Skeletal muscle satellite cell (primary cell): ENCODE measurements around the gene FAM118A.
"Not testable (repeated sequence)": the region's sequence is repeated elsewhere in the genome, so short reads cannot be mapped to it uniquely, and the experiment has no call there.

Experiments used
- H3K27me3 ChIP-seq: 2 replicates; pipeline ENCODE4 v1.7.0; 2013; ENCODE audit warnings: low read length; ENCODE audit not compliant: control insufficient read depth, insufficient read depth
- H3K36me3 ChIP-seq: 2 replicates; pipeline ENCODE4 v1.7.0; 2013; ENCODE audit warnings: mild to moderate bottlenecking, control low read depth, low read length; ENCODE audit not compliant: insufficient read depth
- H3K4me1 ChIP-seq: 2 replicates; pipeline ENCODE4 v1.7.0; 2013; ENCODE audit warnings: low read length; ENCODE audit not compliant: control insufficient read depth, insufficient read depth
- H3K4me2 ChIP-seq: 2 replicates; pipeline ENCODE4 v1.7.0; 2013; ENCODE audit warnings: mild to moderate bottlenecking, low read length
- H3K4me3 ChIP-seq: 2 replicates; pipeline ENCODE4 v1.7.0; 2013; ENCODE audit warnings: low read length
- H3K9ac ChIP-seq: 2 replicates; pipeline ENCODE4 v1.7.0; 2013; ENCODE audit warnings: mild to moderate bottlenecking, low read depth, low read length, moderate library complexity
- H3K9me3 ChIP-seq: replicated peaks from 2 replicates; pipeline ENCODE4 v1.7.0; 2013; ENCODE audit warnings: mild to moderate bottlenecking, control low read depth, low read length

Gene FAM118A

DNA sequence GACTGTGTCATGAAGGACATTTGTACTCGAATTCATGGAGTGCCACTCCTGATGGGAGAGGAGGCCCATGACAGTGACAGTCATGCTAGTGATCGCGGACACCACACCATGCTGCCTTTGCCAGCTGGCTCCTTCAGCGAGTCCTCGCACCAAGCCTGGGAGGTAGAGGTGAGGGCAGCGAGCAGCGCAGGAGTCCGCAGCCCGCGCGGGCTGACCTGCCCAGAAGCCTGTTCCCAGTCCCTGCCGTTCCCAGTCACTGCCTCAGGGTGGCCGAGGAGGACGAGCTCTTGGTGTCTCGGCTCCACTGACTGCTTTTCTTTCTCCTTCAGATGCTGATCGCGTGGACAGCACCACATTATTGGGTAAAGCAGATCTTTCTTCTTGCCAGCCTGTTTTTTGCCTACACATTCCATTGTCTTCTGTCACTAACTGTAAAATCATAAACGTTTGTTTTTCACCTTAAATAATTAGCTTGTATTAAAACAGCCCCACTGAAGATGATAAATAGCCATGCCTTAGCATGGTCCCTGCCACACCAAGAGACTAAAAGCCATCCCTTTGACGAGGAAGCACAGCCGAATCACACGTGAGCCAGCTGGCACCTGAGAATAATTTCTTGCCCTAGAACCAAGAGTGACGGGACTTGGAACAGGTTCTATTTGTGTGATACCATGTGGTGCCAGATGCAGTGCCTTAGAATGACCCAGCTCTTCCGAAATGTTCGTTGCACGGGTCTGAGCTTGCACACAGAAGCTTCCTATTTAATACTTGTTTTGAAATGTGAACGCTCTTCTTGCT, 25.5 kb downstream of the FAM118A start:
- peaks cover 13% of the 10 kb centered on the region for H3K36me3 ChIP-seq
- no peaks in the 10 kb centered on the region for H3K9me3 ChIP-seq
- H3K4me1 ChIP-seq, result peaks cover 18% of the 10 kb centered on the region
- H3K4me2 ChIP-seq, result no peak overlapping the region
- no peak overlapping the region for H3K9ac ChIP-seq
- no peak overlapping the region for H3K4me3 ChIP-seq
- H3K27me3 ChIP-seq, result no peaks in the 10 kb centered on the region

DNA sequence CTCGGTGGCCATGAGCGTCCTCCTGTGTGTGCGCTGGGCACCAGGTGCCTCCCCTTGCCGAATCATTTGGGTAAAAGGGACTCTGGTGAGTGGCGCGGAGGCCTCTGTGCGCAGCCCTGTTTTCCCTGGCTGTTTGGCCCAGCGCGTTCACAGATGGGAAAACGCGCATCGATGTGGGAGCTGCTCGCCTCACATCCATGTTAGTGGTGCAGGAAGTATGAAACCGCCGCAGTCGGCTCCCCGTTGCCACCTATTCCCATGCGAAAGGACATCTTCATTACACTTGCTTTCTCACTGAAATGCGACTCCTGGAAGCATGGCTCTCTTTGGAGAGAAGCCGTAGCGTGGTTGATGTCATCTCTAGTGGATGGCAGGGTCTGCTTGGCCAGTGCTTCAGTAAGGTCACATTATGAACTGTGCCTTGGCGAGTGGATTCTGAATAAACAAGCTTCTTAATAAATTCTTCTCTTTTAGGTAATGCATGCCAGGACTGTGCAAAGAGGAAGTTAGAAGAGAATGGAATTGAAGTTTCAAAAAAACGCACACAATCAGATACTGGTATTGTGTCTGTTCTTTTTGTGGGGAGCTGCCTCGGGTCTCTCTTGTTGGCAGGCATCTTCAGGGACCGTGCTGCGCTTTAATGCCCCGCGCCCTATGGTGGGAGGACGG, 26.3 kb downstream of the FAM118A start:
- H3K27me3 ChIP-seq, result no peaks in the 10 kb centered on the region
- no peak overlapping the region for H3K4me2 ChIP-seq
- no peak overlapping the region for H3K9ac ChIP-seq
- H3K4me3 ChIP-seq, result no peak overlapping the region
- H3K9me3 ChIP-seq, result no peaks in the 10 kb centered on the region
- H3K4me1 ChIP-seq, result peaks cover 18% of the 10 kb centered on the region
- peaks cover 8% of the 10 kb centered on the region for H3K36me3 ChIP-seq

DNA sequence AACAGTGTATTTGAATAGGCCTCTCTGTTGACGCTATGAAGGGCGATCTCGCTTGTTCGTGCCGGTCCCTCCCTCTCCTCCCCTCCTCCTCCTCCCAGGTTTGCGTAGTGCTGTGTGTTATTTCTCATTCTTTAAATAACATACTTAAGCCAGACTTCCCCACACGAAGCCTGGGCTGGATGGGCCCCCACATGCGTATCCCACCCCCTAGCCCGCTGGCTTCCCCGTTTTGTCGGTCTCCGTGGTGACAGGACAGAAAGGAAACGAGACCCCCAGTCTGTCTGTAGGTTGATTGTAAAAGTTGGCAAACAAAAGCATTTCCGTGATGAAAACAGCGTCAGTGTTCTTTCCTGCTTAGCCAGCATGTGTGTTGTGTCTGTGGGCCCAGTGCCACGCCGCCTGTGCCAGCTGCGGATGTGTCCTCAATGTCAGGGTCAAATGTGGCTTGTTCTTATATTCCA, 27.3 kb downstream of the FAM118A start:
- Histone ChIP-seq H3K36me3 (peaks cover 15% of the 10 kb centered on the region), H3K9ac (no peak overlapping the region), H3K9me3 (no peaks in the 10 kb centered on the region), H3K4me3 (no peak overlapping the region), H3K4me2 (peak overlapping the region; percentile 60), H3K4me1 (peaks cover 18% of the 10 kb centered on the region), H3K27me3 (no peaks in the 10 kb centered on the region)

DNA sequence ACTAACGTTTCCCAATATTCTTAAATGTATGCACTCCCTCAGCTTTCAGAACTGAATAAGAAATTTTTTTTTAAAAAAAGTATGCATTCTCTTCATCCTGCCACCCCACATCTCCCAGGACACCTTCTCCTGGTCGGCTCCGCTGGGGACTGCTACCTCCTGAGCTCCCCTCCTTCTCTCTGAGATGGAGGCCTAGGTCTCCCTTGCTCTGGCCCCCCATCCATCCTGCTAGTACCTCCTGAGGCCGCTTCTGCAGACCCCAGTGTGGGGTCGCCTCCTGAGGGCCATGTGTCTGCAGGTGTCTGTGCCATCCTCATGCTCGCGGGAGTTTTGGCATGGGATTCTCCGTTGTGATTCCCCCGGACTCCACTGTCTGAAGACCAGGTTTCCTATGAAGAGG, 27.8 kb downstream of the FAM118A start:
- Histone ChIP-seq H3K4me2 (no peak overlapping the region), H3K27me3 (no peaks in the 10 kb centered on the region), H3K4me1 (peaks cover 18% of the 10 kb centered on the region), H3K9me3 (no peaks in the 10 kb centered on the region), H3K9ac (no peak overlapping the region), H3K4me3 (no peak overlapping the region), H3K36me3 (peaks cover 18% of the 10 kb centered on the region)

DNA sequence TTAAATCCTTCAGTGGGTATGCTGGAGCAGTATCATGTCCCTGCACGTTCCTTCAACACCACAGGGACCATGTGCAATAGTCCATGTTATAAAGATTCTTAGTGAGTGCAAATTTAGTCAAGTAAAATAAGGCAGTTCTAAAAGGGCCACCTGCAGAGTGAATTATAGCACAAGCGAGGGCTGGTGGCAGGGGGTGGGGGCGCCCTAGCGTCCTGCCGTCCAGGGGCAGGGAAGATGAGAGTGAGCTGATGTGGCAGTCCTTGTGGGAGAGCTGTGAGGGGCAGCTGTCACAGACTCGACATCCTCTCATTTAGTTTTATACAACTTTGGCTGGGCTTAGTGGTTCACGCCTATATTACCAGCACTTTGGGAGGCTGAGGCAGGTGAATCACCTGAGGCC, 29.1 kb downstream of the FAM118A start:
- Histone ChIP-seq H3K36me3 (peaks cover 18% of the 10 kb centered on the region), H3K9me3 (no peaks in the 10 kb centered on the region), H3K27me3 (no peaks in the 10 kb centered on the region), H3K4me1 (peaks cover 18% of the 10 kb centered on the region), H3K9ac (no peak overlapping the region), H3K4me3 (no peak overlapping the region), H3K4me2 (no peak overlapping the region)

DNA sequence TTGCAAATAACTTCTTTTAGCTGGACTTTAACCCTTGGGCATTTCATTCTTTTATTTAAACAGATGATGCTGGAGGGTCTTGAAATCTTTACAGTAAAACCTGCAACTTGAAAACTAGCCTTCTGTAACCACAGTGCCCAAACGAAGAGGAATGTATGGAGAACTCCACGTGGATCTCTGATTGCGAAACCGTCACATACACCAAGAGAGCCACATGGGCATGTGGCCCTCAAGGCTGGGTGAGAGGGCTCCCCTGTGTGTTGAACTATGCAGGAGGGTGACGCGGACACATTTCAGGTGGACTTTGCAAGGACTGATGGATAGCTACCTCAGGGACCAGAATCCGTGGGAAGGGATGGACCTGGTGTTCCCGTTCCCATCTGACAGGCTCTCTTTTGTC, 30.6 kb downstream of the FAM118A start:
- no peak overlapping the region for H3K9ac ChIP-seq
- no peaks in the 10 kb centered on the region for H3K9me3 ChIP-seq
- H3K4me3 ChIP-seq, result no peak overlapping the region
- no peaks in the 10 kb centered on the region for H3K27me3 ChIP-seq
- peaks cover 18% of the 10 kb centered on the region for H3K4me1 ChIP-seq
- peaks cover 18% of the 10 kb centered on the region for H3K36me3 ChIP-seq
- no peak overlapping the region for H3K4me2 ChIP-seq

DNA sequence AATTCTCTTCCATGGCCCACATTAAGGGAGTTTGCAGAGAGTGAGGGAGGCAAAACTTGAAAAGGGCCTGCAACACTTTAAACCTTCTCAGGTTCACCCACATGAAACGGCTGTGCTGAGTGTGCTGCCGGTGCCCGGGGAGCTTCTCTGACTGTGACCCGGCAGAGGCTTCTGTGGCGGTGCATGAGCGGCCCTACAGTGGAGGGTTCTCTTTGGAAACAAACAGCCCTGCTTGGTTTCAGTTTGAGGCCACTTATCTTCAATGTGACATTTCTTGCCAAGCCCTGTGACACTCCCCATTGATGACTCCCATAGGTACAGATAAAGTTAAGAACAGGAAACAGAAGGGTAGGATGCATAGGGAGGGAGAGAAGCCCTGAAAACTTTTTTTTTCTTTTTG, 31.8 kb downstream of the FAM118A start:
- Histone ChIP-seq H3K4me2 (no peak overlapping the region), H3K4me3 (no peak overlapping the region), H3K4me1 (peaks cover 11% of the 10 kb centered on the region), H3K9me3 (no peaks in the 10 kb centered on the region), H3K9ac (no peak overlapping the region), H3K27me3 (no peaks in the 10 kb centered on the region), H3K36me3 (peaks cover 17% of the 10 kb centered on the region)

DNA sequence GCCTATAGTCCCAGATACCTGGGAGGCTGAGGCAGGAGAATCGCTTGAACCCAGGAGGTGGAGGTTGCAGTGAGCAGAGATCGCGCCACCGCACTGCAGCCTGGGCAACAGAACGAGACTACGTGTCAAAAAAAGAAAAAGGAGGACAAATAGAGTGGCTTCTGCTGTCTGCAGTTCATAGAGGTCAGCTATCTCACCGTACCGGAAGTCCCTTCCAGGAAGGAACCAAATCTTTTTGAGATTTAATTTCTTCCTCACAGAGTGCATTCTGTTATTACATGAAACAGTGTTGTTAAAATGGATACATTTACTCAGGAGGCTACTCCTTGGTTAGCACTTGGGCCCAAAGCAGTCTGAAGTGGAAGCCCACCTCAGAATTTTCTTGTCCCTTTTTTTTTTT, 33.4 kb downstream of the FAM118A start:
- H3K36me3 ChIP-seq, result peaks cover 16% of the 10 kb centered on the region

DNA sequence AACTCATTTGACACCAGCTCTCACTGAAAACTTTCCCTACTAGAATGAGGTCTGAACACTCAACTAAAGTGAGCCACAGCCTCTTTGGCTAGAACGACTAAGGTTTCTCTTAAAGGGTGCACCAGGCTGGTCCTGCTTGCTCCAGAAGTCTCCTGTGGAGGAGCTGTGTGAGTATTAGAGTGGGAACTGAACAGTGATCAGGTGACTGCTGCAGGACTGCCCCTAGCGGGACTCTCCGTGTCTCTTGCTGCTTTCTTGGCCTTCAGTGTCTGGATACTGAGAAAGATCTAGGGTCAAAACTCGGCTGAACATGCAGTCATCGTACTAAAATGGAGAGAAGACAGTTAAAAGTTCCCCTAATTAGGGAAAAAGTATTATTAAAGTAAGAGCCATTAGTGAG, 34.6 kb downstream of the FAM118A start:
- Histone ChIP-seq H3K36me3 (peaks cover 16% of the 10 kb centered on the region), H3K4me1 (no peaks in the 10 kb centered on the region), H3K4me2 (no peak overlapping the region), H3K9me3 (no peaks in the 10 kb centered on the region), H3K4me3 (no peak overlapping the region), H3K27me3 (no peaks in the 10 kb centered on the region), H3K9ac (no peak overlapping the region)

More for the DNA sequence above, 33.4 kb downstream of the FAM118A start:
- no peak overlapping the region for H3K4me3 ChIP-seq
- H3K4me1 ChIP-seq, result no peaks in the 10 kb centered on the region
- no peaks in the 10 kb centered on the region for H3K9me3 ChIP-seq
- H3K4me2 ChIP-seq, result no peak overlapping the region
- H3K27me3 ChIP-seq, result no peaks in the 10 kb centered on the region
- H3K9ac ChIP-seq, result no peak overlapping the region

DNA sequence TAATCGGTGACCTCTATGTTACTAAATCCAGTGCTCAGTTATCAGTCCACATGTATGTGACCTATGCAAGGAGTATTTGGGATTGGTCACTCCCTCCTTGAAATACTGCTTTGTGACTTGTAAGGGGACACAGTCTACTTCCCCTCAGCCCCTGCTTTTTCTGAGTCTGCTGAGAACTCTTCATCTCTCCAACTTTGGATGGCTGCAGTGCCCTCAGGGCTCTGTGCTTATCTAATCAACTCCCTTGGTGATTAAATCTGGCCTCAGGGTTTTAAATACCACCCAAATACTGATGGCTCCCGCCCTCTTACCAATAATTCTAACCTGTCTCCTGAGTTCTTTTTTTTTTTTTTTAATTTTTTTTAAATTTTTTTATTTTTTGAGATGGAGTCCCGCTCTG, 40.2 kb downstream of the FAM118A start:
- Histone ChIP-seq H3K4me1 (peaks cover 3% of the 10 kb centered on the region), H3K36me3 (no peaks in the 10 kb centered on the region), H3K9ac (no peak overlapping the region), H3K4me2 (no peak overlapping the region), H3K9me3 (no peaks in the 10 kb centered on the region), H3K27me3 (no peaks in the 10 kb centered on the region), H3K4me3 (no peak overlapping the region)

DNA sequence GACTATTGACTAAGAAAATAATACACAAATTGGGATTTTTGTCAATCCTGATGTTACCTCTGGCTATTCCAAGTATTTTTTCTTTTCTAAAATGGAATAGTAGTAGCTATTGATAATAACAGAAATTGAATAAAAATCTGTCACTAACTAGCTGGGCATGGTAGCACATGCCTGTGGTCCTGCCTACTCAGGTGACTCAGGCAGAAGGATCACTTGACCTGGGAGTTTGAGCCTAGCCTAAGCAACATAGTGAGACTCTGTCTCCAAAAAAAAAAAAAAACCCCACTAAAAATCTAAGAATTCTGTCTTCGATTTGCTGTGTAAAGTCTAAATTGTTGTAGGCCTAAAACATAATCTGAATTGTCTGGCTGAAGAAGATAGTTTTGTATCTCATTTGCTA, 42.2 kb downstream of the FAM118A start:
- H3K27me3 ChIP-seq, result no peaks in the 10 kb centered on the region
- no peaks in the 10 kb centered on the region for H3K36me3 ChIP-seq
- H3K9ac ChIP-seq, result no peak overlapping the region

DNA sequence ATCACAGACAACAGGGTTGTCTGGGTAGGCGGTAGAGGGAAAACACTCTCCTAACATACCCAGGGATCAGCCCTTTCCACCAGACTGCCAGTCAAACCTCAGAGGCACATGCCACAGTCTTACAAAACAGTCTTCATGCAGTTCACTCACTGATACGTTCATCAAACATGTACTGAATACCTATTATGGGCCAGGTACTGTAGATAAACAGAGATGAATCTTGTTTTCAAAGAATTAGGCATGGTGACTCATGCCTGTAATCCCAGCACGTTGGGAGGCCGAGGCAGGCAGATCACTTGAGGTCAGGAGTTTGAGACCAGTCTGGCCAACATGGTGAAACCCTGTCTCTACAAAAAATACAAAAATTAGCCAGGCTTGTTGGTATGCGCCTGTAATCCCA, 43.0 kb downstream of the FAM118A start:
- not testable (repeated sequence) for H3K9ac ChIP-seq, H3K27me3 ChIP-seq, H3K36me3 ChIP-seq, H3K4me2 ChIP-seq, H3K4me3 ChIP-seq, H3K4me1 ChIP-seq, H3K9me3 ChIP-seq

More for the DNA sequence above, 42.2 kb downstream of the FAM118A start:
- no peaks in the 10 kb centered on the region for H3K9me3 ChIP-seq
- no peak overlapping the region for H3K4me3 ChIP-seq
- H3K4me2 ChIP-seq, result no peak overlapping the region
- peaks cover 3% of the 10 kb centered on the region for H3K4me1 ChIP-seq
